Epidermal melanocyte (primary cell): ENCODE measurements around the gene FRA10AC1.
"Not testable (repeated sequence)": the region's sequence is repeated elsewhere in the genome, so short reads cannot be mapped to it uniquely, and the experiment has no call there.

Source experiments
- DNase-seq: peaks from one replicate; pipeline ENCODE4 v3.0.0; 2011; ENCODE audit warnings: low spot score; ENCODE audit not compliant: insufficient read length

The FRA10AC1 gene

GRCh38 chr10:93703841-93704240 lies 1.4 kb upstream of the FRA10AC1 start:
- DNase-seq, result no peak

DNA sequence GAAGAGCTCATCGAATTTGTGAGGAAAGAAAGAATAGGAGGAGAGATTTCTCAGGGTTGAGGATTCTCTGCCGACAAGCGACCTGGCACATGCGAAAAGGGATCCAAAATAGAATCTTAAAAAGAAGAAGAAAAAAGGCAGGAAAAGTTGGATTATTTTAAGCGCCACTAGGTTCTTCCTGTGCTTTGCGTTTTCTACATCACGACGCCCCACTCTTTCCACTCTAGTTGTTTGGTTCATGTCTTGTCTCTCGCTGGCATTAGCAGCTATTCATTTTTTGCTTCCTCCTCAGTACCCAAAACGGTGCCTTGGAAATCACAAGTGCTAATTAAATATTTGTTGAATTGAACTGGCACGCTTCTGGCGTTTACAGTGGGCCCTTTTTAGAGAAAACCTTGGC lies 674 bp upstream of the FRA10AC1 start:
- DNase-seq, result no peak

GRCh38 chr10:93701866-93702209 lies 554 bp downstream of the FRA10AC1 start:
- DNase-seq, result no peak

GRCh38 chr10:93697207-93697606 lies 5.2 kb downstream of the FRA10AC1 start:
- DNase-seq, result no peak

DNA sequence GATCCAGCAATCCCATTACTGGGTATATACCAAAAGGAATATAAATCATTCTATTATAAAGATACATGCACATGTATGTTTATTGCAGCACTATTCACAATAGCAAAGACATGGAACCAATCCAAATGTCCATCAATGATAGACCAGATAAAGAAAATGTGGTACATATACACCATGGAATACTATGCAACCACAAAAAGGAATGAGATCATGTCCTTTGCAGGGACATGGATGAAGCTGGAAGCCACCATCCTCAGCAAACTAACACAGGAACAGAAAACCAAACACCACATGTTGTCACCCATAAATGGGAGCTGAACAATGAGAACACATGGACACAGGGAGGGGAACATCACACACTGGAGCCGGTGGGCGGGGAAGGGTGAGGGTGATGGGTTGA lies 5.8 kb downstream of the FRA10AC1 start:
- DNase-seq, result not testable (repeated sequence)

GRCh38 chr10:93695740-93696139 lies 6.7 kb downstream of the FRA10AC1 start:
- no peak for DNase-seq

GRCh38 chr10:93687737-93688136 lies 14.7 kb downstream of the FRA10AC1 start:
- no peak for DNase-seq

DNA sequence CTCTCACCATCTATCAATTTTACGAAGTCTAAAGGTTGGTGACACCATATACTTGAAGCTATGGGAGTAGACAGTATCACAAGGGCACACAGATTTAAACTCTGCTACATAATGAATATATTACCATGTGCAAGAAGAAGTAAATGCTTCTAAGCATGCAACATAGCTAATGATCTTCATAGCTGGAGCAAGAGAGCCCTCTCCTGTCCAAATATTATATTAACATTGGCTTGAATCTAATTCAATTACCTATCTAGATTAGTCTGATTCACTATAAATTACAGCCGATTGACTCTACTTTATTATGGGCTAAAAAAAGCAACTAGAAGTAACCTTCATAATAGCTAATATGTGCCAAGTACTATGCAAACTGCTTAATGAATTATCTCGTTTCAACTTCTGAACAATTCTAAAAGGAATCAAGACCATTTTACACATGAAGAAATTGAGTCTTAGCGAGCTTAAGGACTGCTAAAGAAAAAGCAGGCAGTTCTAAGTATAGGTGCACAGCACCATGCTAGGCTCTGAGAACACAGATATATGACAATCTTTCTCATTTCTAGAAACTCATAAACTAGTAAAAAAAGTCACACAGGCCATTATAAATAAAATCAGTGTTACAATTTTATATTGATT lies 21.9 kb downstream of the FRA10AC1 start:
- no peak for DNase-seq

DNA sequence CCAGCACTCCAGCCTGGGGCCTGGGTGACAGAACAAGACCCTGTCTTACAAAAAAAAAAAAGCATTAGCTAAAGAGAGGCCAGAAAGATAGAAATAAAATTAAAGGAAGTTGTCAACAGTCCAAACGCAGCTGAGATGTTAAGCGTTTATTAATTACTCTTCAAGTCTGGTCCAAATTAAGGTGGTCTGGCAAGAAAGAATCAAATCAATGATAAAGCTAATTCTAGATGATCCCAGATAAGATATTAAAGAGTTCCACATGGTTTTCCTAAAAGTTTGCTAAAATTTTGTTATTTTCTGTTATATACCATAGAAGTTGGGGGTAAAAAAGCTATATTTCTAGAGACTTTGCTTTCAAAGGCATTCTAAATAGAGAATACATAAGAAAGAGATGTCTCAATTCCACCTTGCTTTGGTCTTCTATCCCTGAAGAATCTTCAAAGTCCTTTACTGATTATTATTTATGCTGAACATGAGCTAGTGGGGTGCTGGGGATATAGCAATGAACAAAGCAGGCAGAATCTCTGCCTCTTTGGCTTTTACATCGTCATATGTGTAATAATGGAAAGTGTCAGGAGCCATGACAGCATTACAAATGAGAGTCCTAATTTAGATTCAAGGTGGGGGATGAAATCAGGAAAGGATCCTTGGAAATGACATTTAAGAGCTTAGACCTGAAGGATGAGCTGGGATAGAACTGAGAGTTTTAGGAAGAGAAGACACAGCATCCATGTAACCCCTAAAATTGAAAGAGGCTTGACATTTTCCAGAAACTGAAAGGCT lies 23.4 kb downstream of the FRA10AC1 start:
- DNase-seq, result no peak

DNA sequence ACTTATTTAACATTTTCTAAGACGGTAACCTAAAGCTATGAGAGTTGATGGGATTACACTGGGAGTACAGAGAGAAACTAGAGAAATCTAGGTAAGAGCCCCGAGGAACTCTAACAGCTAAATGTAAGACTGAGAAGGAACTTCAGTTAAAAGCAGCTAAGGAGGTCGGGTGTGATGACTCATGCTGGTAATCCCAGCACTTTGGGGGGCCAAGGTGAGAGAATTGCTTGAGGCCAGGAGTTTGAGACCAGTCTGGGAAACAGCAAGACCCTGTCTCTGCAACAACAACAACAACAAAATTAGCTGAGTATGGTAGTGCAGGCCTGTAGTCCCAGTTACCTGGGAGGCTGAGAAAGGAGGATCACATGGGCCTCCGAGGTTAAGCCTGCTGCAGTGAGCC lies 24.0 kb downstream of the FRA10AC1 start:
- no peak for DNase-seq

GRCh38 chr10:93673791-93674190 lies 28.6 kb downstream of the FRA10AC1 start:
- no peak for DNase-seq

- DNase-seq, result no peak
Measured at GRCh38 chr10:93672890-93673289, 29.5 kb downstream of the FRA10AC1 start.

DNA sequence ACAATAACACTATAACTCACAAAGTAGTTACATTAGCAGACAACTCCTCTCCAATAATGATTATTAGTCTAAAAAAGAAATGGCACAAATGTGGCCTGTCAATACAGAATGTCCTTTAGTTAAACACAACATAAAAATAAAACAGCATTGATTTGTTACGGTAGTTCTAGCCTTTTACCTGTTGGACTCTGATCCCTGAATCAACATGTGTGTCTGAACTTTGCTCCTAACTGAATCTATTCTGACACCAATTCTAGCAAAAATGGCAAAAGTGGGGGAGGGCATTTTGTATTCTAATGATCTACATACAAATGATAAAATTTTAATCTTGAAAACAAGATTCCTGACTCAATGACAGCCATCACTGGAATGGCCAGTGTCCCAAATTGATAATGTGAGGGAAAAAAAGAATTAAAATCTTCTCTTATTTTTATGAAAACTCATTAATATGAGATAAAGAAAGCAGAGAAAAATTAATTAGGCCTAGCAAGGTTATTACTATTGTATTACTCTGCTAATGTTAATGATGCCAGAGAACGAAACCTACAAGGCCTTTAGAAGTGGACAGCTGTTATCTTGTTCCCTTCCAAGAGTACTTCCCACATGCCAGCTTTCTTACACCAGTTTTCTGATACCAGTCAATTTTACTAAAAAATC lies 30.2 kb downstream of the FRA10AC1 start:
- DNase-seq, result no peak

- DNase-seq, result no peak
Measured at GRCh38 chr10:93671042-93671441, 31.4 kb downstream of the FRA10AC1 start.

DNA sequence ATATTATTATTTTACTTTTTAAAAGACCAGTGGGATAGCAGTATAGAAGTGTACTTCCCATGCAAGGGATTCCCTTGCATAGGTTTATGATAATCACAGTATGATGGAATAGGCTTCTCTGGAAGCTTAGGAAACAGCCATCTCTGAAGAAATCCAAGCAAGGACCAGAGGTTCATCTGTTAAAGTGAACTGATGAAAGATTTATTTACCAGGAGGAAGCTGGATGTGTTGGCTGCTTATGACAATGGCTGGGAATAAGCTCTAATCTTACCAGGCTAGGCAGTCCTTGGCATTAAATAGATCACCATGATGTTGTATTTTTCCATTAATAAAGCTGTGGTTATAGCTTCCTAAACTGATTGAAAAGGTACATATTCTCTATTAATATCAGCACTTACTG lies 32.0 kb downstream of the FRA10AC1 start:
- DNase-seq, result no peak

DNA sequence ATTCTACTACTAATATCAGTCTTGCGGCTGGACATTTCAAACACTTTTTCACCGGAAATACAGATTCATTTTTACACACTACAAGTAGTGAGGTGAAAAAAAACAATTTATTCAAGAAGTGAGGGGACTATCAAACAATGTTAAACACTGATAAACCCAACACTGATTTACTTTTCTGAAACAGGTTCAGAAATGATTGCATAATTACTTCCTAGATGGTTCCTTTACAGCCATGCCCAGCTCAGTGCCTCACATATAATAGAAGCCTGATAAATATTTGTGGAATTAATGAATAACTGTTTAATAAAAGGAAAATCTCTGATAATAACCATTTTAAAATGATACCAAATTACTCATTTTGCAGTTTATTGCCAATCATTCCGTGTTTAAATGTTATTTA lies 34.6 kb downstream of the FRA10AC1 start:
- DNase-seq, result no peak

GRCh38 chr10:93666030-93666429 lies 36.4 kb downstream of the FRA10AC1 start:
- DNase-seq, result no peak

GRCh38 chr10:93657757-93658156 lies 44.6 kb downstream of the FRA10AC1 start:
- no peak for DNase-seq

GRCh38 chr10:93656155-93656554 lies 46.2 kb downstream of the FRA10AC1 start:
- DNase-seq, result no peak

DNA sequence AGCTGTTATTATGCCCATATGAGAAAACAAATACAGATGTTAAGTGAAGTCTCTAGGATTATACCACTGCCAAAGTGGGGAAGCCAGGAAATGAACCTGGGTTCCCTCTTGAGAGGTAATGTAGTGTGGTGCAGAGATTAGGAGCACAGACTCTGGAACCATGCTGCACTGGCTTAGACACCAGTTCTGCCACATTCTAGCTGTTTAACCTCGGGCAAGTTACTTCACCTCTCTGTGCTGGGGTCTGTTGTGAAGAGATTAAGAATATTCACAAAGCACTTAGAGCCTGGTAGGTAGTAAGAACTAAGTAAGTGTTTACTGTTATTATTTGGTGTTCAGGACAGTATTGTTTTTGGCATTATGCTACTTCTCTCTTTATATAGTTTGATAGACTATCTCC lies 48.2 kb downstream of the FRA10AC1 start:
- DNase-seq, result no peak

DNA sequence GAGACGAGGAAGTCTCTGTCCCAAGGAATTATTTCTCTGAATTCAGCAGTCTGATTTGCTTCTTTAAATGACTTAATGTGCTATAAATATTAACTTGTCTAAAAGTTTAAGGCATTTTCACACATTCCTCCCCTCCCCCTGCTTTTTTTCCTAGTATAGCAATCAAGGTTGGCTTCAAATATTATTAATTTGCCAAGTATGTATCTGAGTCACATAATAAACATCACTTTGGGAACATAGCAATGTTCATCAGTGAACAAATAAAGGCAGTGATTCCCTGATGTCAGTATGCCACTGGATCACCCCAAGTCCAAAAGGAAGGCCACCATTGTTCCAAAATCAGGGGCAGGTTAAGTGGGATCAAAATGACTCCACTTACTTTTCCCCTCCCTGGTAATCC lies 49.5 kb downstream of the FRA10AC1 start:
- DNase-seq, result no peak

- DNase-seq, result no peak
Measured at GRCh38 chr10:93639791-93640190, 62.6 kb downstream of the FRA10AC1 start.
